Liver (tissue), 3 donors: ENCODE results near the gene CTDSPL2.

ENCODE experiments used
- FOXA1 ChIP-seq: IDR thresholded peaks from 2 replicates; pipeline ENCODE4 v1.6.1; 2016; ENCODE audit warnings: antibody characterized with exemption
- GABPA ChIP-seq, 2 donors: IDR thresholded peaks in 1 of 2; conservative IDR thresholded peaks in 1 of 2; 2 replicates each; pipeline ENCODE4 v1.6.1; 2016; ENCODE audit warnings: antibody characterized with exemption in 2 of 2, mild to moderate bottlenecking in 1 of 2, moderate library complexity in 1 of 2
- HNF4A ChIP-seq, 2 donors: conservative IDR thresholded peaks; 2 replicates each; pipeline ENCODE4 v1.6.1; 2016; ENCODE audit warnings: antibody characterized with exemption in 2 of 2, mild to moderate bottlenecking in 2 of 2
- TAF1 ChIP-seq: conservative IDR thresholded peaks from 2 replicates; pipeline ENCODE4 v1.6.1; 2016; ENCODE audit warnings: antibody characterized with exemption, mild to moderate bottlenecking
- YY1 ChIP-seq: IDR thresholded peaks from 2 replicates; pipeline ENCODE4 v1.6.1; 2016; ENCODE audit warnings: antibody characterized with exemption, mild to moderate bottlenecking
- TF ChIP-seq, protein P1 (sequence below): fragments of 150-350 bp; IDR thresholded peaks from 2 replicates; pipeline ENCODE4 v1.5.1; 2017; ENCODE audit warnings: improper control_type of control experiment, low read depth, low read length; ENCODE audit not compliant: missing input control
- TF ChIP-seq, protein P2 (sequence below): IDR thresholded peaks from 2 replicates; pipeline ENCODE4 v1.6.1; 2016; ENCODE audit warnings: antibody characterized with exemption
- TF ChIP-seq, protein P3 (sequence below): IDR thresholded peaks from 2 replicates; pipeline ENCODE4 v1.6.1; 2016; ENCODE audit warnings: antibody characterized with exemption, mild to moderate bottlenecking
- TF ChIP-seq, protein P4 (sequence below): IDR thresholded peaks from 2 replicates; pipeline ENCODE4 v1.6.1; 2016; ENCODE audit warnings: antibody characterized with exemption
- donor health status: healthy.
- donor health status: healthy.

DNA sequence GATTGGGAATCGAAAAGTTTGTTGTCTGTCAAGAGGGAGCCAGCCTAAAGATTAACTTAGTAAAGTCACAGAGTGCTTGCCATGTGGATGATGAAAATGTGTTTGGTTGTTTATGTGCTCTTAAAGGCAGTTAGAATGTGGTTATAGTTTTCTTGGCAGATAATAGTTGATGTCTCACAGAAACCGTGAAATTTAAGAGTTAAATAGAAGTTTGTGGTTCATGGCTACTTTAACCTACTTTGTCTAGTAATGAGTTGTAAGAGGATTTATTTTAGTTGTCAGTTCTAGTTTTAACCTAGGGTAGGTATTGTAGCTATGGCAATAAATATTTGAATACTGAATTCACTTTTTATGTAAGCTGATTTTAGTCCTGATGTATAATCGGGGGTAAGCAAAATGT lies 73.1 kb downstream of the CTDSPL2 start:
- no peak for TF ChIP-seq TAF1
- TF ChIP-seq, protein P1, sequence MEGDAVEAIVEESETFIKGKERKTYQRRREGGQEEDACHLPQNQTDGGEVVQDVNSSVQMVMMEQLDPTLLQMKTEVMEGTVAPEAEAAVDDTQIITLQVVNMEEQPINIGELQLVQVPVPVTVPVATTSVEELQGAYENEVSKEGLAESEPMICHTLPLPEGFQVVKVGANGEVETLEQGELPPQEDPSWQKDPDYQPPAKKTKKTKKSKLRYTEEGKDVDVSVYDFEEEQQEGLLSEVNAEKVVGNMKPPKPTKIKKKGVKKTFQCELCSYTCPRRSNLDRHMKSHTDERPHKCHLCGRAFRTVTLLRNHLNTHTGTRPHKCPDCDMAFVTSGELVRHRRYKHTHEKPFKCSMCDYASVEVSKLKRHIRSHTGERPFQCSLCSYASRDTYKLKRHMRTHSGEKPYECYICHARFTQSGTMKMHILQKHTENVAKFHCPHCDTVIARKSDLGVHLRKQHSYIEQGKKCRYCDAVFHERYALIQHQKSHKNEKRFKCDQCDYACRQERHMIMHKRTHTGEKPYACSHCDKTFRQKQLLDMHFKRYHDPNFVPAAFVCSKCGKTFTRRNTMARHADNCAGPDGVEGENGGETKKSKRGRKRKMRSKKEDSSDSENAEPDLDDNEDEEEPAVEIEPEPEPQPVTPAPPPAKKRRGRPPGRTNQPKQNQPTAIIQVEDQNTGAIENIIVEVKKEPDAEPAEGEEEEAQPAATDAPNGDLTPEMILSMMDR, result no peak
- TF ChIP-seq YY1, result no peak
- TF ChIP-seq GABPA (IDR thresholded peaks at IDR 0.05 in 1 of 2, conservative IDR thresholded peaks at IDR 0.05 in 1 of 2), result no peak
- TF ChIP-seq, protein P2, sequence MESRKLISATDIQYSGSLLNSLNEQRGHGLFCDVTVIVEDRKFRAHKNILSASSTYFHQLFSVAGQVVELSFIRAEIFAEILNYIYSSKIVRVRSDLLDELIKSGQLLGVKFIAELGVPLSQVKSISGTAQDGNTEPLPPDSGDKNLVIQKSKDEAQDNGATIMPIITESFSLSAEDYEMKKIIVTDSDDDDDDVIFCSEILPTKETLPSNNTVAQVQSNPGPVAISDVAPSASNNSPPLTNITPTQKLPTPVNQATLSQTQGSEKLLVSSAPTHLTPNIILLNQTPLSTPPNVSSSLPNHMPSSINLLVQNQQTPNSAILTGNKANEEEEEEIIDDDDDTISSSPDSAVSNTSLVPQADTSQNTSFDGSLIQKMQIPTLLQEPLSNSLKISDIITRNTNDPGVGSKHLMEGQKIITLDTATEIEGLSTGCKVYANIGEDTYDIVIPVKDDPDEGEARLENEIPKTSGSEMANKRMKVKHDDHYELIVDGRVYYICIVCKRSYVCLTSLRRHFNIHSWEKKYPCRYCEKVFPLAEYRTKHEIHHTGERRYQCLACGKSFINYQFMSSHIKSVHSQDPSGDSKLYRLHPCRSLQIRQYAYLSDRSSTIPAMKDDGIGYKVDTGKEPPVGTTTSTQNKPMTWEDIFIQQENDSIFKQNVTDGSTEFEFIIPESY, result no peak
- TF ChIP-seq, protein P3, sequence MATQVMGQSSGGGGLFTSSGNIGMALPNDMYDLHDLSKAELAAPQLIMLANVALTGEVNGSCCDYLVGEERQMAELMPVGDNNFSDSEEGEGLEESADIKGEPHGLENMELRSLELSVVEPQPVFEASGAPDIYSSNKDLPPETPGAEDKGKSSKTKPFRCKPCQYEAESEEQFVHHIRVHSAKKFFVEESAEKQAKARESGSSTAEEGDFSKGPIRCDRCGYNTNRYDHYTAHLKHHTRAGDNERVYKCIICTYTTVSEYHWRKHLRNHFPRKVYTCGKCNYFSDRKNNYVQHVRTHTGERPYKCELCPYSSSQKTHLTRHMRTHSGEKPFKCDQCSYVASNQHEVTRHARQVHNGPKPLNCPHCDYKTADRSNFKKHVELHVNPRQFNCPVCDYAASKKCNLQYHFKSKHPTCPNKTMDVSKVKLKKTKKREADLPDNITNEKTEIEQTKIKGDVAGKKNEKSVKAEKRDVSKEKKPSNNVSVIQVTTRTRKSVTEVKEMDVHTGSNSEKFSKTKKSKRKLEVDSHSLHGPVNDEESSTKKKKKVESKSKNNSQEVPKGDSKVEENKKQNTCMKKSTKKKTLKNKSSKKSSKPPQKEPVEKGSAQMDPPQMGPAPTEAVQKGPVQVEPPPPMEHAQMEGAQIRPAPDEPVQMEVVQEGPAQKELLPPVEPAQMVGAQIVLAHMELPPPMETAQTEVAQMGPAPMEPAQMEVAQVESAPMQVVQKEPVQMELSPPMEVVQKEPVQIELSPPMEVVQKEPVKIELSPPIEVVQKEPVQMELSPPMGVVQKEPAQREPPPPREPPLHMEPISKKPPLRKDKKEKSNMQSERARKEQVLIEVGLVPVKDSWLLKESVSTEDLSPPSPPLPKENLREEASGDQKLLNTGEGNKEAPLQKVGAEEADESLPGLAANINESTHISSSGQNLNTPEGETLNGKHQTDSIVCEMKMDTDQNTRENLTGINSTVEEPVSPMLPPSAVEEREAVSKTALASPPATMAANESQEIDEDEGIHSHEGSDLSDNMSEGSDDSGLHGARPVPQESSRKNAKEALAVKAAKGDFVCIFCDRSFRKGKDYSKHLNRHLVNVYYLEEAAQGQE, result no peak
- TF ChIP-seq HNF4A (conservative IDR thresholded peaks at IDR 0.05), result no peak
- TF ChIP-seq, protein P4, sequence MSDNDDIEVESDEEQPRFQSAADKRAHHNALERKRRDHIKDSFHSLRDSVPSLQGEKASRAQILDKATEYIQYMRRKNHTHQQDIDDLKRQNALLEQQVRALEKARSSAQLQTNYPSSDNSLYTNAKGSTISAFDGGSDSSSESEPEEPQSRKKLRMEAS, result no peak
- TF ChIP-seq FOXA1, result no peak
